Measurements from ENCODE around the gene PRDX5.
"Not testable (repeated sequence)": the region's sequence is repeated elsewhere in the genome, so short reads cannot be mapped to it uniquely, and the experiment has no call there.

Gene PRDX5

DNA sequence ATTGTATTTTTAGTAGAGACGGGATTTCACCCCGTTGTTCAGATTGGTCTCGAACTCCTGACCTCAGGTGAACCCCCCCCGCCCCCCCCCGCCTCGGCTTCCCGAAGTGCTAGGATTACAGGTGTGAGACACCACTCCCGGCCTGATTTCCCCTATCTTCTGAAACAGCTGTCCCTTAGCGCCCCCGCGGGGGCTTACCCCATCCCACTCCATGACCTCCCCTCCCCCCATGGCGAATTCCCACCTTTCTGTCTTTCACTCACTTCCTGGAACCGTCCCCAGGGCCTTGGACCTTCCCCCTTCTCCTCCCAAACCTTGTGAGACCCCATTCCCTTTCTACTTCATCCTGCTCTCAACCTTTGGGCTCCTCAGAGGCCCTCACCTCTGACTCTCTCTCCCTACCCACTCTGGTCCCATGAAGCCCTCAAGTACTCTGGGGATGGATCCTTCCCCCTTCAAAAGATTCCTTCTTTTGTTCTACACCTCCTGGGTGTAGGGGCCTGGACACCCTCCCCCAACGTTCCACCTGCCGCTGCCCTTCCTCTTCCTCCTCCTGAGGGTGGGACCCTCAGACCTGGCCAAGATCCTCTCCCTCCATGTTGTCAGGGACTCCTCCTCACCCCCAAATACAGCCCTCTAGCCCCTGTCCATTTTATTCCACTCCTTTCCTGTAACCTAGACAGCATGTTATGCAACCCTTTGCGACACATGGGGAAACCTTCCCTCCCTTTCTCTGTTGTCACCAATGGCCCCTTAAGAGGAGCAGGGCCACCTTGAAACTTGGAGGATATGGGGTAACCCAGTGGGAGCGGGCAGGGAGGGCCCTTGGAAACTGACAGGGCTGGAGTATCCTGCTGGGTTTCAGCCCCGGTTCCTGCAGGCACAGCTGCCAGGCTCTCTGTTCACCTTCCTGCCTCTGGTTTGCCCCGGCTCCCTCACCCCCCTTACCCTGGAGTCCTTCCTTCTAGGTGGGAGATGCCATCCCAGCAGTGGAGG is 1.1 kb downstream of the PRDX5 start:
- Mint-ChIP-seq H3K27ac (peak overlapping the region; percentile 96), H3K36me3 (ENCODE audit: low read depth) (peaks cover 86% of the 10 kb centered on the region), H3K9me3 (no peaks in the 10 kb centered on the region), H3K27me3 (no peaks in the 10 kb centered on the region), H3K4me1 (ENCODE audit: low read depth) (peaks cover 53% of the 10 kb centered on the region), H3K4me3 (peak overlapping the region; percentile 80)
- intact Hi-C loops (cut with micrococcal nuclease): no loop called here

DNA sequence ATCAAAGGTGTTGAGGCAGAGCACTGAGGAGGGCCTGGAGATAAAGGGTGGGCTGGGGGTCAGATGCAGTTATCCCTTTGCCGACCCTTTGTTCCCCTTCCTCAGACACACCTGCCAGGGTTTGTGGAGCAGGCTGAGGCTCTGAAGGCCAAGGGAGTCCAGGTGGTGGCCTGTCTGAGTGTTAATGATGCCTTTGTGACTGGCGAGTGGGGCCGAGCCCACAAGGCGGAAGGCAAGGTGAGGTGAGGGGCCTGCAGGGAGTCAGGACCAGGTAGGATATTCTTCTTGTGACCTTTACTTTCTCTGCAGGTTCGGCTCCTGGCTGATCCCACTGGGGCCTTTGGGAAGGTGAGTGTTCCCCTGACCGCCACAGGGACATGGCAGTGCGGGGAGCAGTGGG is 2.6 kb downstream of the PRDX5 start:
- intact Hi-C loops (cut with micrococcal nuclease): no loop called here
- H3K36me3 Mint-ChIP-seq (ENCODE audit: low read depth): peaks cover 71% of the 10 kb centered on the region
- no peak overlapping the region for H3K4me3 Mint-ChIP-seq
- H3K27me3 Mint-ChIP-seq: no peaks in the 10 kb centered on the region
- no peaks in the 10 kb centered on the region for H3K9me3 Mint-ChIP-seq
- peaks cover 39% of the 10 kb centered on the region for H3K4me1 Mint-ChIP-seq (ENCODE audit: low read depth)
- H3K27ac Mint-ChIP-seq: no peak overlapping the region

DNA sequence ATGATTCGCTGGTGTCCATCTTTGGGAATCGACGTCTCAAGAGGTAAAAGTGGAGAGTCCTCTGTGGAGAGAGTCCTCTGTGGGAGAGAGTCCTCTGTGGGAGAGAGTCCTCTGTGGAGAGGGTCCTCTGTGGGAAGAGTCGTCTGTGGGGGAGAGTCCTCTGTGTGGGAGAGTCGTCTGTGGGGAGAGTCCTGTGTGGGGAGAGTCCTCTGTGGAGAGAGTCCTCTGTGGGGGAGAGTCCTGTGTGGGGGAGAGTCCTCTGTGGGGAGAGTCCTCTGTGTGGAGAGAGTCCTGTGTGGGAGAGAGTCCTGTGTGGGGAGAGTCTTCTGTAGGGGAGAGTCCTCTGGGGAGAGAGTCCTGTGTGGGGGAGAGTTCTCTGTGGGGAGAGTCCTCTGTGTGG is 3.1 kb downstream of the PRDX5 start:
- peaks cover 37% of the 10 kb centered on the region for H3K4me1 Mint-ChIP-seq (ENCODE audit: low read depth)
- no peak overlapping the region for H3K4me3 Mint-ChIP-seq
- no peaks in the 10 kb centered on the region for H3K27me3 Mint-ChIP-seq
- no peak overlapping the region for H3K27ac Mint-ChIP-seq
- intact Hi-C loops (cut with micrococcal nuclease): no loop called here
- peaks cover 66% of the 10 kb centered on the region for H3K36me3 Mint-ChIP-seq (ENCODE audit: low read depth)
- no peaks in the 10 kb centered on the region for H3K9me3 Mint-ChIP-seq

DNA sequence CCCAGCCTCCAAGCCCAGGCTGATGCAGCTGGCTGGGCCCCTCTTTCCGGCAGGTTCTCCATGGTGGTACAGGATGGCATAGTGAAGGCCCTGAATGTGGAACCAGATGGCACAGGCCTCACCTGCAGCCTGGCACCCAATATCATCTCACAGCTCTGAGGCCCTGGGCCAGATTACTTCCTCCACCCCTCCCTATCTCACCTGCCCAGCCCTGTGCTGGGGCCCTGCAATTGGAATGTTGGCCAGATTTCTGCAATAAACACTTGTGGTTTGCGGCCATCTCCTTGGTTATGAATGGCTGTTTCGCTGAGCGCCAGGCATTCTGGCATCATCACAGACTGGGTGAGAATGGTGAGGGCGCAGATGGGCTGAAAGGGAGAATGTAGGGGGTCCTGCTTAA is 3.6 kb downstream of the PRDX5 start:
- Mint-ChIP-seq H3K36me3 (ENCODE audit: low read depth) (peaks cover 61% of the 10 kb centered on the region), H3K27ac (no peak overlapping the region), H3K4me1 (ENCODE audit: low read depth) (peaks cover 32% of the 10 kb centered on the region), H3K27me3 (no peaks in the 10 kb centered on the region), H3K4me3 (no peak overlapping the region), H3K9me3 (no peaks in the 10 kb centered on the region)
- intact Hi-C loops (cut with micrococcal nuclease): no loop called here

DNA sequence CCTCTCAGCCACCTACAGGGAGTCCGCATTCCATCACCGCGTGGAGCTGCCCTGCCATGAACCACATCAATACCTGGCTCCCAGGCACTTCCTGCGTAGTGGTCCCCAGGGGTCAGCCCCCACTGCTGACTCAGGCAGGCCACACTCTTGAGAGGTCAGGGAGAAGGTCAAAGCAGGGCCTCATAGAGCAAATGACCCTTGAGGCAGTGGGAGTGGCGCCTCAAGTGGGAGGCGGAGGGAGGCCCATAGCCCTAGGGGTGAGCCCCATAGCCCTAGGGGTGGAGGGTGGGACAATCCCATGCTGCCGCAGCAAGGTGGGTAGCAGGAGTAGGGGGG is 5.0 kb downstream of the PRDX5 start:
- H3K4me1 Mint-ChIP-seq (ENCODE audit: low read depth): peaks cover 29% of the 10 kb centered on the region
- H3K27me3 Mint-ChIP-seq: peaks cover 2% of the 10 kb centered on the region
- H3K36me3 Mint-ChIP-seq (ENCODE audit: low read depth): peaks cover 51% of the 10 kb centered on the region
- intact Hi-C loops (cut with micrococcal nuclease): no loop called here
- no peak overlapping the region for H3K4me3 Mint-ChIP-seq
- H3K27ac Mint-ChIP-seq: no peak overlapping the region
- H3K9me3 Mint-ChIP-seq: peaks cover 8% of the 10 kb centered on the region

DNA sequence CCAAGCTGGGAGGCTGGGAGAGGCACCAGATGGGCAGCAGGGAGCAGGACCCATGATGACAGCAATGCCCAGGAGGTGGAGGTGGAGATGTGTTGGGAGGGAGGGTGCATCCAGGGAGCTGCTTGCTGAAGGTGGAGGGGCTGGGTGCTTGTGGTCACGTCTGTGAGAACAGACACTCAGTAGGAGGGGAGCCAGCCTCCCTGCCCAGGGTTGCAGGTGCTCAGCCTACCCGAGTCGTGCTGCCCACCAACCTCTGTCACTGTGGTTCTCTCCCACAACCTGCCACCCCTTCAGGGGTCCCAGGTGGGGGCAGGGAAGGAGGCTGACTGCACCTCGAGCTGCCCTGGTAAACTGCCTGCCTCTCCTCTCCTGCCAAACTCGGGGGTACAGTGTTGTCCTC is 5.5 kb downstream of the PRDX5 start:
- intact Hi-C loops (cut with micrococcal nuclease): no loop called here
- Mint-ChIP-seq H3K36me3 (ENCODE audit: low read depth) (peaks cover 47% of the 10 kb centered on the region), H3K4me3 (no peak overlapping the region), H3K27ac (no peak overlapping the region), H3K4me1 (ENCODE audit: low read depth) (peaks cover 31% of the 10 kb centered on the region), H3K27me3 (peaks cover 3% of the 10 kb centered on the region), H3K9me3 (peaks cover 11% of the 10 kb centered on the region)

DNA sequence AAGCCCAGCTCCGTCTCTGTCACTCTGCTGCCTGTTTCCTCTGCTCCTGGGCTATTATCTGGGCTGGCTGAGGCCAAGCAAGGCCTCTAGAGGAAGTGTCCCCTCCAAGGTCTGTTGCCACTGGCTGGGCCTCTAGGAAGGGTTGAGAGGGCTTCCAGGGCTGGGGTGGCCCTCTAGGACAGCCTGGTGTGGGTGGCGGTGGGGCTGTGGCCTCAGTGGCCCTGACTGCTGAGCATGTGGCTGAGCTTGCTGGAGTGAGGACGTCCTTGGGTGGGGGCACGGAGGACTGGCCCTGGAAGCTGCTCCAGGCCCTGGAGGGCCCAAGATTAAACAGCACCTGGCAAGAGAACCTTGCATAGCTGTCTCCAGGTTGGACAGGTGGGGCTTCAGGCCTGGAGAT is 6.1 kb downstream of the PRDX5 start:
- H3K4me1 Mint-ChIP-seq (ENCODE audit: low read depth): peaks cover 28% of the 10 kb centered on the region
- peaks cover 43% of the 10 kb centered on the region for H3K36me3 Mint-ChIP-seq (ENCODE audit: low read depth)
- peaks cover 11% of the 10 kb centered on the region for H3K9me3 Mint-ChIP-seq
- H3K27ac Mint-ChIP-seq; H3K4me3 Mint-ChIP-seq; intact Hi-C loops (cut with micrococcal nuclease); H3K27me3 Mint-ChIP-seq: not testable (repeated sequence)

DNA sequence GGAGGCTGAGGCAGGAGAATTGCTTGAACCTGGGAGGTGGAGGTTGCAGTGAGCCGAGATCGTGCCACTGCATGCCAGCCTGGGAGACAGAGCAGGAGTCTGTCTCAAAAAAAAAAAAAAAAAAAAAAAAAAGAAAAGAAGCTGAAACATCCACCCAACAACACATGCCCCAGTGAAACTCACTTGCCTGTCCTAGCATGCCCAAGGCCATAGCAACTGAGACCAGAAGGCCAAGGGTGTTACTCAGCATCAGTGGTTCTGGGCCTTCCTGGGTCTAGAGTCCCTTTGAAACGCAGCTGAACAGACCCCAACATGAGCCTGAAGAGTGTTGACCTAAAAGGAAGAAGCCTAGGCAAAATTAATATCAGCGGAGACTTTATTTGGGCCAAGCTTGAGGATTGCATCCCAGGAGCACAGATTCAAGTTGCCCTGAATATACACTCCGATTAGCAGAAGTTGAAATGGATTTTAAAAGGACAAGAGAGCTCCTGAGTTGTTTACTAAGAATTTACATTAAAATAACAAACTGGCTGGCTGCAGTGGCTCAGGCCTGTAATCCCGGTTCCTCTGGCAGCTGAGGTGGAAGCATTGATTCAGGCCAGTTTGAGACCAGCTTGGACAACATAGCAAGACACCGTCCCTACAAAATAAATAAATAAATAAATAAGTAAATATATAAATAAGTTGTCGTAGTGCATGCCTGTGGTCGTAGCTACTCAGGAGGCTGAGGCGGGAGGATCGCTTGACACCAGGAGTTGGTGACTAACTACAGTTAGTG is 7.0 kb downstream of the PRDX5 start:
- H3K27me3 Mint-ChIP-seq: peaks cover 3% of the 10 kb centered on the region
- peaks cover 11% of the 10 kb centered on the region for H3K9me3 Mint-ChIP-seq
- no peak overlapping the region for H3K4me3 Mint-ChIP-seq
- H3K27ac Mint-ChIP-seq: no peak overlapping the region
- peaks cover 19% of the 10 kb centered on the region for H3K4me1 Mint-ChIP-seq (ENCODE audit: low read depth)
- peaks cover 36% of the 10 kb centered on the region for H3K36me3 Mint-ChIP-seq (ENCODE audit: low read depth)
- intact Hi-C loops (cut with micrococcal nuclease): no loop called here

DNA sequence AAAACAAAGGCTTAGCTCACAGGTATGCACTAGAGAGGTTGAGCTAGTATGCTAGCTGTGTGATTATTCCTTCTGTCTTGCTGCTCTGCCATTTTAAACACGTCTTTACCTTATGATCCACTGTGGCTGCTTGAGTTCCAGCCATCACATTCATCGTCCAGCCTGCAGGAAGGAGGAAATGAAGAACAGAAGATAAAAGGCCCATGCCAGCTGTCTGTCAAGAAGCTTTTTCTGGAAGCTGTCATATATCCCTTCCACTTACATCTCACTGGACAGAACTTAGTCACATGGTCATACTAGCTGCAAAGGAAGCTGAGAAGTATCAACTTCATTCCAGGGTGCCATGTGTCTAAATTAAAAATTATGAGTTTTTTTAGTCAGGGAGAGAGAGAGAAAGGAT is 9.5 kb downstream of the PRDX5 start:
- Mint-ChIP-seq H3K9me3 (peaks cover 11% of the 10 kb centered on the region), H3K27ac (no peak overlapping the region), H3K36me3 (ENCODE audit: low read depth) (peaks cover 11% of the 10 kb centered on the region), H3K27me3 (peaks cover 6% of the 10 kb centered on the region), H3K4me3 (no peak overlapping the region), H3K4me1 (ENCODE audit: low read depth) (peaks cover 22% of the 10 kb centered on the region)
- intact Hi-C loops (cut with micrococcal nuclease): no loop called here

DNA sequence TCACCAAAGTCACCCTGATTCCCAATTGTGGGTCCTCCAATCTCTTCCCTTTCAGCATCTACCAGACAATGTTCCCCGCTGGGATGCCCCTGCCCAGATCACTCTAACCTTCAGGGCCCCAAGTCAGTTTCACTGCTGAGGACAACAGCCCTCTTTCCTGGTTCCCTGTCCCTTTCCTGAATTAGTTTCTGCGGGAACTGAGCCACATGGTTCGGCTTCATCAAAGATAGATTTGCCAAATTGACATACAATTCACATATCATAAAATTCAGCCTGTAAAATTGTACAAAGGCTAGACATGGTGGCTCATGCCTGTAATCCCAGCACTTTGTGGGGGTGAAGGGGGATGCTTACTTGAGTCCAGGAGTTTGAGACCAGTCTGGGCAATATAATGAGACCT is 10.1 kb downstream of the PRDX5 start:
- Mint-ChIP-seq H3K27ac (no peak overlapping the region), H3K9me3 (peaks cover 11% of the 10 kb centered on the region), H3K36me3 (ENCODE audit: low read depth) (peaks cover 5% of the 10 kb centered on the region), H3K27me3 (peaks cover 6% of the 10 kb centered on the region), H3K4me1 (ENCODE audit: low read depth) (peaks cover 24% of the 10 kb centered on the region), H3K4me3 (no peak overlapping the region)
- intact Hi-C loops (cut with micrococcal nuclease): no loop called here

DNA sequence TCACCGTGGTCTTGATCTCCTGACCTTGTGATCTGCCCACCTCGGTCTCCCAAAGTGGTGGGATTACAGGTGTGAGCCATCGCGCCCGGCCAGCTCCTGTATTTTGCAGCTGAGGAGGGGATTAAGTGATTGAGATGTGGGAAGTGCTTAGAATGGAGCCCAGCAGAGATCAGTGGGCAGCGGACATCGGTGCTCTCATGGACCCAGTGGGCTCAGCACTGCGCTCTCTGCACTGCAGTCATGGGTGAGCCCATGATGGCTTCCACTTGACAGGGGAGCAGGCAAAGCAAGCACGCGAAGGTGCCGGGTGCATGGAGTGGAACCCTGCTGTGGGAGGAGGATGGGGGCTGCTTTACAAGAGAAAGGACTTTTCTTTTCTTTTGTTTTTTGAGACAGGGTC is 13.0 kb downstream of the PRDX5 start:
- Mint-ChIP-seq H3K27me3 (peaks cover 6% of the 10 kb centered on the region), H3K27ac (peak overlapping the region; percentile 76), H3K4me1 (ENCODE audit: low read depth) (peaks cover 37% of the 10 kb centered on the region), H3K9me3 (peaks cover 11% of the 10 kb centered on the region), H3K4me3 (no peak overlapping the region), H3K36me3 (ENCODE audit: low read depth) (no peaks in the 10 kb centered on the region)
- intact Hi-C loops (cut with micrococcal nuclease): no loop called here

DNA sequence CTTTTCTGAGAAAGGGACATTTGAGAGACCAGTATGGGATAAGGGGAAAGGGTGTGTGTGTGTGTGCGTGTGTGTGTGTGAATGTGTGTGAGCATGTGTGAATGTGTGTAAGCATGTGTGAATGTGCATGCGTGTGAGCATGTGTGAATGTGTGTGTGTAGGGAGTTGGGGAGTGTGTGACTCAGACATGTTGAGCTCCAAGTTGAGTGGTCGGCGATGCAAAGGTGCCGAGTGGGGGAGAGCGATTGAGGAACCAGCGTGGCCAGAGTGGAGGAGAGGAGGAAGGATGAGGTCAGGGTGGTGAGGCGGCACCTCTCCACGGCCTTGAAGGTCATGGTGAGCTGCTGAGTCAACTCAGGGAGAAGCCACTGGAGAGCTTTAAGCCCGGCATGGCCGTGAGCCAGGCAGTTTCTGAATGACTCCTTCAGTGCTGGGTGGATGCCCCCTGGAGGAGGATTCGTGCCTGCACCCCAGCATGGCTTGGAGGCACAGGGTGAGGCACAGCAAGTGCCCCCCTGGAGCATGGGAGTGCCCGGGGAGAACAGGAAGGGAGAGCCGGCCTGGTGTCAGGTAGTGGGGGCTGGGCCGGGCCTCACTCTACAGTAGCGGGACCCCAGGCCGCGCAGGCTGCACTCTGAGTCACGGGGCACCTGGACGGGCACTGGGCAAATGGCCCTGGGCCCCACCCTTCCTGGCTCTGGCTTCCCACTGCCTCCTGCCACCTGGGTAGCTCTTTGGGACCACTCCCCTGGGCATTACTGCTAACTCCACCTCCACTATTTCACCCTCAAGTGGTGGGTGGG is 13.8 kb downstream of the PRDX5 start:
- H3K4me1 Mint-ChIP-seq (ENCODE audit: low read depth): peaks cover 37% of the 10 kb centered on the region
- H3K36me3 Mint-ChIP-seq (ENCODE audit: low read depth): no peaks in the 10 kb centered on the region
- H3K9me3 Mint-ChIP-seq: peaks cover 11% of the 10 kb centered on the region
- peaks cover 6% of the 10 kb centered on the region for H3K27me3 Mint-ChIP-seq
- H3K27ac Mint-ChIP-seq: peak overlapping the region; percentile 76
- H3K4me3 Mint-ChIP-seq: peak overlapping the region; percentile 9
- intact Hi-C loops (cut with micrococcal nuclease): no loop called here

DNA sequence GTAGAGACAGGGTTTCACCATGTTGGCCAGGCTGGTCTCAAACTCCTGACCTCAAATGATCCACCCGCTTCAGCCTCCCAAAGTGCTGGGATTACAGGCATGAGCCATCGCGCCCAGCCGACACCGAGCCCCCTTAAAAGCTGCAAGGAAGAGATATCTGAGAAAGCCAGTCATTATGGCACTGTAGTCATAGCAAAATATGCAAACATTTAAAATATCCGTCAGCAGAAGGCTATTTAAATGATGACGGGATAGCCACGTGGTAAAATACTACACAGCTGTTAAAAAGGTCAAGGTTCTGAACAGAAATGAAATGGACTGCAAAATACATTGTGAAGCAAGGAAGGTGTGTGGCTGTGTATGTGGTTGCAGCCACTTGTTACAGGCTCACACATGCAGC is 15.6 kb downstream of the PRDX5 start:
- Mint-ChIP-seq H3K4me3 (no peak overlapping the region), H3K27ac (no peak overlapping the region), H3K36me3 (ENCODE audit: low read depth) (no peaks in the 10 kb centered on the region), H3K9me3 (no peaks in the 10 kb centered on the region), H3K27me3 (peaks cover 3% of the 10 kb centered on the region), H3K4me1 (ENCODE audit: low read depth) (peaks cover 34% of the 10 kb centered on the region)
- intact Hi-C loops (cut with micrococcal nuclease): no loop called here
